Measurements from ENCODE around the gene NUP98.

The NUP98 gene

GRCh38 chr11:3669742-3670183 is 127.6 kb downstream of the NUP98 start:
- Histone ChIP-seq H3K4me3 (ENCODE audit: low read depth, low read length) (no peak overlapping the region), H3K27me3 (replicated peaks) (no peaks in the 10 kb centered on the region), H3K36me3 (replicated peaks) (peaks cover 51% of the 10 kb centered on the region), H3K27ac (no peak overlapping the region)
- DNase-seq, result no peak
- in situ Hi-C loops (cut with HindIII; ENCODE audit: low pct_ligation_motif_present, low sequenced_read_pairs), result no loop called here
- no peak for TF ChIP-seq CTCF (IDR thresholded peaks at IDR 0.05; ENCODE audit: low read depth, low read length, missing control alignments)

- Histone ChIP-seq H3K36me3 (replicated peaks) (peaks cover 46% of the 10 kb centered on the region), H3K27me3 (replicated peaks) (no peaks in the 10 kb centered on the region), H3K27ac (no peak overlapping the region), H3K4me3 (ENCODE audit: low read depth, low read length) (no peak overlapping the region)
- no peak for TF ChIP-seq CTCF (IDR thresholded peaks at IDR 0.05; ENCODE audit: low read depth, low read length, missing control alignments)
- in situ Hi-C loops (cut with HindIII; ENCODE audit: low pct_ligation_motif_present, low sequenced_read_pairs), result no loop called here
- DNase-seq, result no peak
Observed at GRCh38 chr11:3669128-3669527, 128.2 kb downstream of the NUP98 start.

GRCh38 chr11:3667149-3668035 is 130.0 kb downstream of the NUP98 start:
- no peak overlapping the region for H3K4me3 ChIP-seq (ENCODE audit: low read depth, low read length)
- no peak overlapping the region for H3K27ac ChIP-seq
- DNase-seq, result no peak
- H3K27me3 ChIP-seq (replicated peaks), result no peaks in the 10 kb centered on the region
- no peak for TF ChIP-seq CTCF (IDR thresholded peaks at IDR 0.05; ENCODE audit: low read depth, low read length, missing control alignments)
- peaks cover 37% of the 10 kb centered on the region for H3K36me3 ChIP-seq (replicated peaks)
- in situ Hi-C loops (cut with HindIII; ENCODE audit: low pct_ligation_motif_present, low sequenced_read_pairs), result no loop called here

- Histone ChIP-seq H3K27me3 (replicated peaks) (no peaks in the 10 kb centered on the region), H3K27ac (no peak overlapping the region), H3K36me3 (replicated peaks) (peaks cover 24% of the 10 kb centered on the region), H3K4me3 (ENCODE audit: low read depth, low read length) (no peak overlapping the region)
- in situ Hi-C loops (cut with HindIII; ENCODE audit: low pct_ligation_motif_present, low sequenced_read_pairs), result no loop called here
- no peak for DNase-seq
- TF ChIP-seq CTCF (IDR thresholded peaks at IDR 0.05; ENCODE audit: low read depth, low read length, missing control alignments), result no peak
Observed at GRCh38 chr11:3666023-3666530, 131.3 kb downstream of the NUP98 start.

GRCh38 chr11:3665336-3666022 is 131.9 kb downstream of the NUP98 start:
- Histone ChIP-seq H3K36me3 (replicated peaks) (peaks cover 21% of the 10 kb centered on the region), H3K27me3 (replicated peaks) (no peaks in the 10 kb centered on the region), H3K27ac (no peak overlapping the region), H3K4me3 (ENCODE audit: low read depth, low read length) (no peak overlapping the region)
- TF ChIP-seq CTCF (IDR thresholded peaks at IDR 0.05; ENCODE audit: low read depth, low read length, missing control alignments), result no peak
- no peak for DNase-seq
- in situ Hi-C loops (cut with HindIII; ENCODE audit: low pct_ligation_motif_present, low sequenced_read_pairs), result no loop called here
